COLO668 (cell line): ENCODE data around the gene SLC2A13.

Source experiments
- DNase-seq: peaks from one replicate; lab custom pipeline; 2025; ENCODE audit not compliant: unreplicated experiment; lab: John Stamatoyannopoulos, UW

SLC2A13 gene

DNA sequence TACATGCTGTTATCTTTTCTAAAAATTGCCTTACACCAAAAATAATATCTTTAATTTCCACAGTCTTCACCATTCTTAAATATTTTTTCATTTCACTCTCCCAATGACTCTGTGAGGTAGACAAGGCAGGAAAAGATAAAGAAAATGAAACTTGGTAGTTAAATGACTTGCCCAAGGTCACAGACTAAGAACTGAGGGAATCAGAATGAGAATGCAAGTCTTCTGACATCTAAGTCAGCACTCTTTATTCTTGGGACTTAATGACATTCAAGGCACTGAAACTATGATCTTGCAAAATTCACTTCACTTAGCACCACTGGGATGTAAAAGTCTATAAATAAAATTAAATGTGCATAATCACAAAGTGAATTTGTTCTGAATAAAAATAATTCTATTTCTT, 104.5 kb downstream of the SLC2A13 start:
- no peak for DNase-seq

GRCh38 chr12:40000884-40001283, 105.0 kb downstream of the SLC2A13 start:
- DNase-seq = no peak

DNA sequence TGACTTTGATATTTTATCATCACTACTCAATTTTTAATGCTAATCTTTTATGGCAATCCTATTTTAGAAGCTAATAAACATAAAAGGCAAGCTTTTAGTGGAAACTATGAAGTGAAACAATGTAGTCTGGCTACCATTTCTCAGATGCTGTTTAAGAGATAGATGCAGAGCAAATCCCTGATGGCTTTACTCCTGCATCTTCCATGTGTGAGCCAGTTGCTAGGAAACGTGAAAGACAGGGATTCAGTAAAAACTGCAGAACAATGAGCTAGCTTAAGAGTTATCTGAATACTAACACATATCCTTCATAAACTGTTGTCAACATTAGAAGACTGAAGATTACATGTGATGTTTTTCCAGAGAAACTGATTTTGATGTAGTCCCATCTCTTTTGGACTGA, 112.6 kb downstream of the SLC2A13 start:
- DNase-seq = no peak

DNA sequence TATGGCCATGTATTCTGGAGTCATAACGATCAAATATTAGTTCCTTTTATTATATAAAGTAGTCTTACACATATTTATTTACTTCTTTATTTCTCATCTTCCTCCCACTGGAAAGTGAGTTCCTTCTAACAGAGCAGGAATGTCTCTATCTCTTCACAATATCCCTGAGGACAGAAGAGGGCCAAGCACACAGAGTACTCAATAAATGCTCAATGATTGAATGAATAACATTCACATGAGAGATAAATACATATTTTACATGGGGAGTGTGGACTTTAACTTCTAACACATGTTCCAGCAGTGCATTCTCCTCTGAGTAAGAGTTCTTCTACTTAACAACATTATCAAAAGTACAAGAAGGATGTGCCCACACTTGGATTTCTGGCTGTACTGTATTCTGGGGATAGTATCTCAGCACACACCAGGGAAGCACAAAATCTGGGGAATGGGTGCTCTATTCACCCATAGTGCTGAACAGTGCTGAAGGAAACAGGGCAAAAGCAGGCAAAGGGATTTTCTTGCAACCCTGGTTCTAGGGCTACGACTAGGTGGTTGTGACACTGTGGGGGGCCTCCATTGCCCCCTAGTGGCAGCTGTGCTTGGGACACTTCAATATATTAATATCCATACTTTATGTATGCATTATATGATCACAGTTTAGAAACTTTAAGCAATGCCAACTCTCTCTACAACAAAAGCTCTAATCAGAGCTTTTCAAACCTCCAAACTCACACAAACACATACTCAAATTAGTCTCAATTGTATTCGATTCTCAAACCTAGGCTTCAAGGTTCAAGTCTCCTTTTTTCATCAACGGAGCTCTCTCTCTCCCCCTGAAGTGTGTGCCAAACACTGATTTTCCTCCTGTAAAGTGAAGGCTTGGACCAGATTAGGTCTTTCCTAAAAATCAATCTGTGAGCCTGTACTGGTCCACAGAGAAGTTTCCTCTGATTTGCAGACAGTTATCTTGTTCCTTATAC, 115.5 kb downstream of the SLC2A13 start:
- peak; percentile 25 for DNase-seq

DNA sequence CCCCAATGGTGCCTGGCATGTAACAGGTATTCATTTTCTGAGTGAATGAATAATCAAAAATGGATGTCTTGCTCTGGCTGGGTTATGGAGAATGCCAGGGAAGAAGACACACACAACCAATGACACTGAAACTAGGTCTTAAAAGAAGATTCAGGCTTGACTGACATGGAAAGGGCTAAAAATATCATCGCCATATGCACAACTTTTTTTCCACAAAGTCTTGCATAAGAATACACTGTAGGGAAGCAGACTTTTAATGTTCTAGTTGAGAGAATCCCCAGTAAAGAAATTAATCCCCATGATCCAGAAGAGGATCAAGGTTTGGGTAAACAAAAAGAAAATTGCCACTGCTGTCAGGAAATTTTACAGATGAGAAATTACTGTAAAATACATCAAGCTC, 116.4 kb downstream of the SLC2A13 start:
- DNase-seq = no peak

GRCh38 chr12:39988574-39988973, 117.3 kb downstream of the SLC2A13 start:
- no peak for DNase-seq

DNA sequence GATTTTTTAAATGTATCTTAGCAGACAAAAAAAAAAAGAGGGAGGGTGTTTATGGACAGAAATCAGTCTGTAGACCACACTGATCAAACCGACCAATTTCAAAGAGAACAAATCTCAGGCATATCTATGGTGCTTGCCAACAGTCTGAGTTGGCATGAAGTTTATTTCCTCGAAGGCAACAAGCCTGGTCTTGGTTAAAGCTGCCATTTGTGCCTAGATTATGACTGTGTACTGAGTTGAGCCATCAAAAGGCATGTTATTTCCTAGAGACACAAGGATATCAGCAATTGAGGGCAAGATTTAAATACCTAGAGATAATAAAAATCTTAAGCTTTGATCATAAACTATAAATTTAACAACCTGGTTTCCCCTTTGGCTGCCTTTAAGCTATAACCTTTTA, 119.2 kb downstream of the SLC2A13 start:
- no peak for DNase-seq

DNA sequence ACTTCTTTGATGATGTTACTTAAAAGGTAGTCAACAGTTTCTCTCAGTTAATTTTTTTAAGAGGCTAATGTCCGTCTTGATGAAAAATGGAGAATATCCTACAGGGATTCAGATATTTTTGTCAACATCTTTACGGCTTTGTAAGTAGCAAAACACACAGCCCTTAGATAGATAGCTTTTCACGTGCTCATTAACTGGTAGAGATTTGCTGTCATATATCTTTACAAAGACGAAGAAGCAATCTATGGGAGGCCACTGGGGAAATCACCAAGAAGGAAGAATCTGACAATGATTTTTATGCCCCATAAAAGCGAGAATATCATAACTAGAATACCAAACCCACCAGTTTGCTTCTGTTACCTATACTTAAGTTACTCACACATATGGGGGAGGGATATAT, 121.2 kb downstream of the SLC2A13 start:
- no peak for DNase-seq

DNA sequence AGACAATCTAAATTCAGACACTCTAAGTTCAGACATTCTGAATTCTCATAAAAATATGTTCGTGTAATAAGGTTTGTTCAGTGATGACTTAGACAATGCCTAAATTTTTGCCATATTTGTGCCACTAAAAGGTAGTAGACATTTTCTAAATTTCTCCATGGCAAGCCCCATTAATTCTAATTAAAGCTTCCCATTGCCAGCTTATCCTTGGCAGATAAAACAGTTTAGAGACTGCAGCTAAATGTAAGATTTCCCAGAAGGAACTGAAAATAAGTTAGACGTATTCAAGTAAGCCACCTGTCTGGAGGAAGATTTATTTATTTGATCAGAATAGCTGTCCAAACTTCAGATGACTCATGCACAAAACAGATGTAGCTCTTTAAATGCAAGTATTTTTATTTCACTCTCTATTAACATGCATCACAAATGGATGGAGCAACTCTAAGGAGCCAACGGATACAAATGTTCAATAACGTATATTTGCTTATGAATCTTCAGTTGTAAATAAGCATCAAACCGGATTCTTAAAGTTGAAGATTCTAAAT, 130.4 kb downstream of the SLC2A13 start:
- no peak for DNase-seq

GRCh38 chr12:39972119-39972518, 133.8 kb downstream of the SLC2A13 start:
- no peak for DNase-seq

GRCh38 chr12:39971348-39971747, 134.5 kb downstream of the SLC2A13 start:
- DNase-seq = no peak

DNA sequence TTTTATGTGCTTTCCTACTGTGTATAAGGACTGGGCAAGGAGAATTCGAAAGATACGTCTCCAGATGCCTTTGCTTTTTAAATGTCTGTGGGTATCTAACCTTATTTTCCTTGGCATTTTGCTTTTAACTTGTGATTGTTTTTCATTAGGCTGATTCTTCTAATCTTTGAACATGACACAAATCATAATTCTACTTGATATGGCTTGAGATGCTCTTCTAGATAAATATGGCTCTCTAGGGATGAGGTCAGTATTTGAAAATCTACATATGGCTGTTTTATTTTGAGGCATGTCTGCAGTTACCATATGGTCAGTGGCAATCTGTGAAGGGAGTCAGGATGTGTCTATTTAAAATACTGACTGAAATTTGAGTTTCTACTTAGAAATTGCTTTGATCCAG, 139.2 kb downstream of the SLC2A13 start:
- no peak for DNase-seq

GRCh38 chr12:39966256-39966655, 139.6 kb downstream of the SLC2A13 start:
- DNase-seq = no peak

DNA sequence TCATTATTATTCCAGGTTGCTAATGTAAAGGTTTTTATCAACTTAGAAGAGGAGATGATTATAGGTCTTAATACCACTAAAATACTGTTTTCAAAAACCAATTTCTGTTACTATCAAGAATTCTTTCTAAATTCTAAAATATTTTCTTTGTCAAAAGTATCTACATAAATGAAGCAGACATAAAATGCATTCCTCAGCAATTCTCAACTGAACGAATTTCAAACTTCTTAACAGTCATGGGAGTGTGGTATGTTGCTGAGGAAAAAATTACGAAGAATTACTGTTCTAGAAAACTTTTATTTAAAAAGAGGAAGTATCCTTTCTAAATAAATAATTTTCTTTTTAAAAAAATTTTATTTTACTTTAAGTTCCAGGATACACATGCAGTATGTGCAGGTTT, 146.4 kb downstream of the SLC2A13 start:
- no peak for DNase-seq

- no peak for DNase-seq
These were observed 146.8 kb downstream of the SLC2A13 start for GRCh38 chr12:39959031-39959430.

DNA sequence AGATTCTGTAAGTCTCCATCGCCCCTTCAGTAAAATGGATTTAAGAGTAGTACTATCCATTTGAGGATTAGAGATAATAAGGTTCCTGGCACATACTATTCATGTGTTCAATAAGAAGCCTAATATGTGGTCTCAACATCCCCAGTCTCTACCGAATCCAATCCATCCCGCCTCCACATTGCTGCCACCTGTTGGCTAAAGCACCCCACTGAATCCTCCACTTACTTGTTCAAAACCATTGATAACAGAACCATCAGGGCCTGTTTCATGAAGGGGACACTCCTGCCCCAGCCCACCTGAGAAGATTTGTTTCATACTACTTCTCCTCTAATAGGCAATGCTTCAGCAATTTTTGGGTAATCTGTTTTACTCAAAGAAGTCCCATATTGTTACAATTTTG, 147.5 kb downstream of the SLC2A13 start:
- DNase-seq = no peak

- no peak for DNase-seq
These were observed 149.2 kb downstream of the SLC2A13 start for GRCh38 chr12:39956725-39957124.

- no peak for DNase-seq
These were observed 159.3 kb downstream of the SLC2A13 start for GRCh38 chr12:39946361-39947280.

DNA sequence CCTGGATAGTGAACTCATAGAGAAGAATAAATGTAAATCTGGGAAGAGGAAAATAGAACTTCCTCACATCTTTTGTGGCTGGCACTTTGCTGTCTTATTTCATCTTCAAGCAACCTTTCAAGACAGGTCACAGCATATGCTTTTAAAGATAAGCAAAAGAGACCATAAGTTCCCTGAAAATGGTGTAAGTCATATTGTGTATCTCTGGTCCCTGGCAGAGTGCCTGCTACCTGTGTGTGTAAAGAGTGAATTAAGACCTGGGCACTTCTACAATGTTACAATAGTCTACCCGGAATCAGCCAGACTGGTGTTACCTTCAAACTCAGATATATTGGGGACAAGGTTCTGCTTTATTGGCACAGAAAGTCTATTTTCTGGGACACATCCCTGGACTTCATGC, 168.8 kb downstream of the SLC2A13 start:
- no peak for DNase-seq

DNA sequence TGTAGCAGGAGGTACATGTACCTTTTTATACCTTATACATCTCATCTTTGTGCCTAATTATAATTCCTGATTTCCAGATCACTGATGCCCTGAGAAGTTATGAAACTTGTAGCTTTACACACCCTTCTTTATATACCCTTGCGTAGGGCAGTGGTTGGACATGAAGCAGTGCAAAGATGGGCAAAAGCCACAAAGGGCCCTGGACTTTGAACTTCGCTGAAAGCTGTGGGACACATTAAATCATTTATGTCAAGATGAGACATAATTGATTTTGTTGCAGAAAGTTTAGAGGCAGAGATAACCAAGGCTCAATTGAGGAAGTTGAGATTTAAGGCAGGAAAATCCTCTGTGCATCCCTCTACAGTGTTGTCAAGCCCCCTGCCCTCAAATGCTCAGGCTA, 170.0 kb downstream of the SLC2A13 start:
- no peak for DNase-seq

- no peak for DNase-seq
These were observed 170.6 kb downstream of the SLC2A13 start for GRCh38 chr12:39935275-39935674.

DNA sequence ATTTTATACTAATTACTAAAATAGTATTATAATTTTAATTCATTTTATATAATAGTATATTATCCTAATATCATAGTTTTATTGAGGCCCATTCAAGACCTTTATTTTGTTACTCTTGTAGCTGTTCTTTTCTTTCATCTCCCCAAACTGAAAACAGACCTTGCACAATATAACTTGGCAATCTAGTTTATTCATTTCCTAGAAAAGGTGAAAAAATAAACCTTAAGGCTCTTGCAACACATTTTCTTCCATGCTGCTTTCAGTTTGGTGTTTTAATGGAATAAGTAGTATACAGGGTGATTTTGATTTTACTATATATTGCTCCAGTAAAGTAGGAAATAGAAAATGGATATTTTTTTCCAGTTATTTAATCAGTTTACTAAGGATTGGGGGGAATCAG, 174.0 kb downstream of the SLC2A13 start:
- DNase-seq = no peak
